K562 (cell line): ENCODE data around the gene CEMP1. TPM values are rescaled to one million over a fixed set of nuclear protein-coding genes. Genes with fewer than 3 reads are reported as not detected.
A peak's percentile ranks its signal among the peaks of the same experiment; 100 is the strongest.

Source experiments
- ERF ChIP-seq: fragments of 450-650 bp; formaldehyde crosslinking; IDR thresholded peaks from 2 replicates; pipeline ENCODE4 v1.4.0; 2020; ENCODE audit warnings: mild to moderate bottlenecking, mixed read lengths
- MITF ChIP-seq: IDR thresholded peaks from 2 replicates; pipeline ENCODE4 v1.6.1; 2014; ENCODE audit warnings: antibody characterized with exemption
- POLR3G ChIP-seq: IDR thresholded peaks from 2 replicates; pipeline ENCODE4 v1.6.1; 2011; ENCODE audit not compliant: insufficient read length, insufficient replicate concordance; ENCODE audit errors: extremely low read depth
- REST ChIP-seq, 2 experiments: fragments of 450-650 bp; formaldehyde crosslinking in 1 of 2; IDR thresholded peaks; 2 replicates each; pipeline versions ENCODE4 v1.4.0 to v1.6.1; 2014 to 2020; ENCODE audit warnings: mild to moderate bottlenecking in 2 of 2, borderline replicate concordance in 1 of 2, low read depth in 1 of 2
- ZBTB11 ChIP-seq, 3 experiments: fragments of 200-800 bp in 1 of 3; fragments of 250-450 bp in 1 of 3; fragments of 450-650 bp in 1 of 3; sonication (Bioruptor Pico) in 1 of 3; sonication (Bioruptor generic) in 1 of 3; formaldehyde crosslinking in 1 of 3; IDR thresholded peaks; 2 replicates each; pipeline versions ENCODE4 v1.6.1 to v1.8.0; 2016 to 2022; ENCODE audit warnings: mild to moderate bottlenecking in 2 of 3, missing genetic modification characterization in 2 of 3, missing compliant biosample characterization in 1 of 3, moderate library complexity in 1 of 3
- ZBTB9 ChIP-seq: fragments of 450-650 bp; formaldehyde crosslinking; IDR thresholded peaks from 2 replicates; pipeline ENCODE4 v1.4.0; 2020; ENCODE audit warnings: mild to moderate bottlenecking, moderate library complexity
- ZNF395 ChIP-seq: fragments of 200-800 bp; sonication (Bioruptor generic); IDR thresholded peaks from 2 replicates; pipeline ENCODE4 v1.6.1; 2017; ENCODE audit warnings: missing genetic modification characterization, missing compliant biosample characterization
- polyA plus RNA-seq, 8 experiments: library from polyadenylated mRNA; depleted of rRNA in 4 of 8; stranded (reverse) in 5 of 8; unstranded in 3 of 8; fragments of >200 nt; fragmentation: Nextera tagmentation in 2 of 8; fragmentation: Illumina TruSeq in 1 of 8; extraction: Ambion mirVana in 2 of 8; extraction: Trizol in 1 of 8; gene quantifications; 2 replicates each; pipeline versions ENCODE4 v1.2.1 to v1.2.3, GENCODE V29; 2011 to 2014; ENCODE audit warnings: inconsistent platforms in 1 of 8, missing spikeins in 1 of 8
- total RNA-seq, 7 experiments: library from RNA; depleted of rRNA in 6 of 7; stranded (reverse); fragments of >200 nt in 6 of 7; fragmentation: Illumina TruSeq in 2 of 7; extraction: Trizol in 2 of 7; gene quantifications; 2 replicates each; pipeline versions ENCODE4 v1.2.1 to v1.2.3, GENCODE V29; 2011 to 2021; ENCODE audit warnings: low replicate concordance in 1 of 7

The CEMP1 gene
- total and polyA plus RNA-seq, 9 of the 15 experiments (the other 6 are each of a cell fraction or from before 2014, with no cell fraction given) = 0.05 to 0.45 TPM; not detected in 7

GRCh38 chr16:2513405-2514332 is 17.5 kb downstream of the CEMP1 start, which contains the start of gene ATP6V0C (continued):
- TF ChIP-seq ZNF395 (CRISPR knock-in tag) (0 out of 2 replicates have a peak, but pooled peaks have one; percentile 56), REST (IDR thresholded peaks at IDR 0.05; ENCODE audit: borderline replicate concordance) (peak; percentile 85), REST (CRISPR knock-in tag; IDR thresholded peaks at IDR 0.05; ENCODE audit: low read depth) (no peak), ZBTB9 (0 out of 2 replicates have a peak, but pooled peaks have one; percentile 62), ZBTB11 (CRISPR knock-in tag; IDR thresholded peaks at IDR 0.05) (no peak), ERF (peak; percentile 58; the same call in 1 of the 2 replicates), MITF (peak; percentile 34; the same call in 1 of the 2 replicates), POLR3G (no peak)
